Activated T-cell treated with anti-CD3 and anti-CD28 coated beads for 48 hours (primary cell): ENCODE measurements around the gene CCDC187.

ENCODE experiments used
- DNase-seq: peaks from one replicate; pipeline ENCODE4 v3.0.0-alpha.2; 2020; ENCODE audit warnings: low read depth

The CCDC187 gene

GRCh38 chr9:136252846-136253245 lies 51.0 kb downstream of the CCDC187 start:
- no peak for DNase-seq

- no peak for DNase-seq
Measured at GRCh38 chr9:136252281-136252680, 51.6 kb downstream of the CCDC187 start.

GRCh38 chr9:136251264-136252115 lies 52.4 kb downstream of the CCDC187 start:
- DNase-seq = no peak

GRCh38 chr9:136250676-136251075 lies 53.2 kb downstream of the CCDC187 start:
- no peak for DNase-seq

- DNase-seq = no peak
Measured at GRCh38 chr9:136249877-136250559, 53.9 kb downstream of the CCDC187 start.

- no peak for DNase-seq
Measured at GRCh38 chr9:136248951-136249876, 54.7 kb downstream of the CCDC187 start.

- no peak for DNase-seq
Measured at GRCh38 chr9:136247947-136248637, 55.8 kb downstream of the CCDC187 start.

GRCh38 chr9:136247551-136247916 lies 56.4 kb downstream of the CCDC187 start:
- DNase-seq = no peak

- no peak for DNase-seq
Measured at GRCh38 chr9:136246849-136247550, 56.9 kb downstream of the CCDC187 start.

GRCh38 chr9:136245219-136246150 lies 58.4 kb downstream of the CCDC187 start, which contains the start of gene QSOX2:
QSOX2 (minus strand) TSS chr9:136245812; CDS start chr9:136245803, 9 bp downstream.
- peak; percentile 82 for DNase-seq

- DNase-seq = no peak
Measured at GRCh38 chr9:136244969-136245218, 59.0 kb downstream of the CCDC187 start.

- DNase-seq = peak; percentile 49
Measured at GRCh38 chr9:136244122-136244968, 59.5 kb downstream of the CCDC187 start.

GRCh38 chr9:136243631-136244030 lies 60.3 kb downstream of the CCDC187 start:
- DNase-seq = no peak

- no peak for DNase-seq
Measured at GRCh38 chr9:136242918-136243525, 60.9 kb downstream of the CCDC187 start.

- DNase-seq = no peak
Measured at GRCh38 chr9:136242248-136242647, 61.6 kb downstream of the CCDC187 start.

- DNase-seq = no peak
Measured at GRCh38 chr9:136241542-136241941, 62.4 kb downstream of the CCDC187 start.

GRCh38 chr9:136240941-136241340 lies 63.0 kb downstream of the CCDC187 start:
- DNase-seq = no peak

GRCh38 chr9:136239983-136240330 lies 63.9 kb downstream of the CCDC187 start:
- no peak for DNase-seq
